ENCODE measurements around the gene PAX7. TPM values are rescaled to one million over a fixed set of nuclear protein-coding genes. Genes with fewer than 3 reads are reported as not detected.

PAX7 gene
- total RNA-seq, 2 experiments from 2014 or later: not detected

- ChIA-PET POLR2A (no interaction called here), CTCF (no interaction called here)
- no peak overlapping the region for H3K4me3 Mint-ChIP-seq
These were observed 157.3 kb downstream of the PAX7 start for GRCh38 chr1:18787825-18788385.

DNA sequence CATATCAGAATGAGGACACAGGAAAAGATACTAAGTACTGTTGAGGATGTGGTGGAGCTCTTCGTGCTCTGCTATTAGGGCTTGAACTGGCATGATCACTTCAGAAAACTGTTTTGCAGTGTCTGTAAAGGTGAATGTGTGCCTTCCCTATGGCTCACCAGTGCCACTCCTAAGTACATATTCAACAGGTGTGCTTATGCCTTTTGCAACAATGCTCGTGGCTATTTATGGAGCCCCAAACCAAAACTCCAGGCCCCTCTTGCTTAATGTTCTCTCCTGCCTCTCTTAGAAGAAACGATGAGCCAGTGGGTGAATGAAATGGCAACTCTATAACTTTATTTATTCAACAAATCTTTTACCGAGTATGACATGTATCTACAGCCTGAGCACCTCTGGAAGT lies 158.6 kb downstream of the PAX7 start:
- Mint-ChIP-seq H3K27me3 (peaks cover 79% of the 10 kb centered on the region), H3K36me3 (ENCODE audit: low read depth) (no peaks in the 10 kb centered on the region)

More at GRCh38 chr1:18787825-18788385, 157.3 kb downstream of the PAX7 start:
- Histone ChIP-seq H3K27me3 (ENCODE audit: control insufficient read depth in 1 of 2, insufficient read depth in 2 of 2, low read length in 2 of 2) (peaks cover 9 to 21% of the 10 kb centered on the region in 2 experiments), H3K4me3 (ENCODE audit: low read length) (no peak overlapping the region), H3K36me3 (ENCODE audit: insufficient read depth, low read length) (no peaks in the 10 kb centered on the region), H3K27ac (ENCODE audit: low read depth in 1 of 2, low read length in 2 of 2) (no peak overlapping the region), H3K9me3 (ENCODE audit: control insufficient read depth in 1 of 2, insufficient read depth in 1 of 2, low read length in 2 of 2) (peaks cover 6% of the 10 kb centered on the region in 2 experiments), H3K4me1 (ENCODE audit: insufficient read depth, low read length) (no peaks in the 10 kb centered on the region)
- Mint-ChIP-seq H3K9me3 (peaks cover 5% of the 10 kb centered on the region), H3K36me3 (ENCODE audit: low read depth) (no peaks in the 10 kb centered on the region), H3K27me3 (peaks cover 80% of the 10 kb centered on the region), H3K27ac (no peak overlapping the region), H3K4me1 (ENCODE audit: low read depth) (no peaks in the 10 kb centered on the region)
- ATAC-seq (ENCODE audit: poor library complexity) (no peak), DNase-seq (no peak)
- intact Hi-C loops (cut with DNase I, micrococcal nuclease): no loop called here
- TF ChIP-seq CTCF (IDR thresholded peaks at IDR 0.05): no peak

GRCh38 chr1:18792747-18793146 lies 162.1 kb downstream of the PAX7 start:
- no peak for DNase-seq
- Histone ChIP-seq H3K9me3 (ENCODE audit: control insufficient read depth in 1 of 2, insufficient read depth in 1 of 2, low read length in 2 of 2) (peaks cover 6 to 23% of the 10 kb centered on the region in 2 experiments), H3K27ac (ENCODE audit: low read depth in 1 of 2, low read length in 2 of 2) (no peak overlapping the region), H3K27me3 (ENCODE audit: control insufficient read depth in 1 of 2, insufficient read depth in 2 of 2, low read length in 2 of 2) (peaks cover 15 to 19% of the 10 kb centered on the region in 2 experiments), H3K4me3 (ENCODE audit: low read length) (no peak overlapping the region), H3K4me1 (ENCODE audit: insufficient read depth, low read length) (no peaks in the 10 kb centered on the region), H3K36me3 (ENCODE audit: insufficient read depth, low read length) (no peaks in the 10 kb centered on the region)
- Mint-ChIP-seq H3K4me1 (ENCODE audit: low read depth) (no peaks in the 10 kb centered on the region), H3K4me3 (no peak overlapping the region), H3K36me3 (ENCODE audit: low read depth) (no peaks in the 10 kb centered on the region), H3K27ac (no peak overlapping the region), H3K9me3 (peaks cover 5% of the 10 kb centered on the region), H3K27me3 (peaks cover 59% of the 10 kb centered on the region)
- ChIA-PET POLR2A (no interaction called here), CTCF (no interaction called here)
- intact Hi-C loops (cut with DNase I, micrococcal nuclease): no loop called here
- ATAC-seq (ENCODE audit: poor library complexity): no peak
- no peak for TF ChIP-seq CTCF (IDR thresholded peaks at IDR 0.05)

More for the DNA sequence above, 158.6 kb downstream of the PAX7 start:
- Mint-ChIP-seq H3K9me3 (peaks cover 5% of the 10 kb centered on the region), H3K27ac (no peak overlapping the region), H3K4me1 (ENCODE audit: low read depth) (no peaks in the 10 kb centered on the region), H3K4me3 (no peak overlapping the region)
- TF ChIP-seq CTCF (IDR thresholded peaks at IDR 0.05): no peak
- Histone ChIP-seq H3K27ac (ENCODE audit: low read depth in 1 of 2, low read length in 2 of 2) (no peak overlapping the region), H3K4me1 (ENCODE audit: insufficient read depth, low read length) (no peaks in the 10 kb centered on the region), H3K4me3 (ENCODE audit: low read length) (no peak overlapping the region), H3K36me3 (ENCODE audit: insufficient read depth, low read length) (no peaks in the 10 kb centered on the region), H3K9me3 (ENCODE audit: control insufficient read depth in 1 of 2, insufficient read depth in 1 of 2, low read length in 2 of 2) (peaks cover 6 to 17% of the 10 kb centered on the region in 2 experiments), H3K27me3 (ENCODE audit: control insufficient read depth in 1 of 2, insufficient read depth in 2 of 2, low read length in 2 of 2) (peaks cover 13 to 25% of the 10 kb centered on the region in 2 experiments)
- no peak for ATAC-seq (ENCODE audit: poor library complexity)
- CTCF ChIA-PET: no interaction called here
- intact Hi-C loops (cut with DNase I, micrococcal nuclease): no loop called here
- DNase-seq: no peak
- POLR2A ChIA-PET: no interaction called here
